GM12864 (cell line): ENCODE results near the gene PLVAP.
"Not testable (repeated sequence)": the region's sequence is repeated elsewhere in the genome, so short reads cannot be mapped to it uniquely, and the experiment has no call there.

ENCODE experiments used
- DNase-seq: peaks from one replicate; pipeline ENCODE4 v3.0.0-alpha.2; 2011; ENCODE audit warnings: low read depth
- H3K4me3 ChIP-seq: 2 replicates; pipeline ENCODE4 v1.5.1; 2011; ENCODE audit warnings: mild to moderate bottlenecking, low read depth, low read length, control low read depth
- TF ChIP-seq, protein P1 (sequence below): IDR thresholded peaks from 2 replicates; pipeline ENCODE4 v1.5.1; 2011; ENCODE audit warnings: low read depth, mild to moderate bottlenecking, moderate library complexity, low read length, control low read depth, inconsistent platforms; ENCODE audit errors: missing control alignments

PLVAP gene

DNA sequence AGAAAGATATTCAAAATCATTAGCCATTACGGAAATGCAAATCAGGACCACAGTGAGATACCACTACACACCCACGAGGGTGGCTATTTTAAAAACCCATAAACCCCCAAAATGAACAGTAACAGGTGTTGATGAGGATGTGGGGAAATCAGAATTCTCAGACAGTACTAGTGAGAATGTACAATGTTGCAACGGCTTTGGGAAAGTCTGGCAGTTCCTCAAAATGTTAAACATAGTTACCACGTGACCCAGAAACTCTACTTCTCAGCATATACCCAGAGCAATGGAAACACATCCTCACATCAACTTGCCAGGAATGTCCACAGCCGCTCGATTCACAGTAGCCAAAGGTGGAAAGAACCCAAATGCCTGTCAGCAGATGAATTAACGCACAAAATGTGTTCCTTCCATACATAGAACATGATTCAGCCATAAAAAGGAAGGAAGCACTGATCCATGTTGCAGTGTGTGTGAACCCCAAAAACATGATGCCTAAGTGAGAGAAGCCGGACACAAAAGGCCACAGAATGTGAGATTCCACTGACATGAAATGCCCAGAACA lies 7.0 kb downstream of the PLVAP start:
- peak; percentile 84 for DNase-seq
- peak overlapping the region; percentile 12; the same call in 1 of the 2 replicates for H3K4me3 ChIP-seq
- TF ChIP-seq, protein P1, sequence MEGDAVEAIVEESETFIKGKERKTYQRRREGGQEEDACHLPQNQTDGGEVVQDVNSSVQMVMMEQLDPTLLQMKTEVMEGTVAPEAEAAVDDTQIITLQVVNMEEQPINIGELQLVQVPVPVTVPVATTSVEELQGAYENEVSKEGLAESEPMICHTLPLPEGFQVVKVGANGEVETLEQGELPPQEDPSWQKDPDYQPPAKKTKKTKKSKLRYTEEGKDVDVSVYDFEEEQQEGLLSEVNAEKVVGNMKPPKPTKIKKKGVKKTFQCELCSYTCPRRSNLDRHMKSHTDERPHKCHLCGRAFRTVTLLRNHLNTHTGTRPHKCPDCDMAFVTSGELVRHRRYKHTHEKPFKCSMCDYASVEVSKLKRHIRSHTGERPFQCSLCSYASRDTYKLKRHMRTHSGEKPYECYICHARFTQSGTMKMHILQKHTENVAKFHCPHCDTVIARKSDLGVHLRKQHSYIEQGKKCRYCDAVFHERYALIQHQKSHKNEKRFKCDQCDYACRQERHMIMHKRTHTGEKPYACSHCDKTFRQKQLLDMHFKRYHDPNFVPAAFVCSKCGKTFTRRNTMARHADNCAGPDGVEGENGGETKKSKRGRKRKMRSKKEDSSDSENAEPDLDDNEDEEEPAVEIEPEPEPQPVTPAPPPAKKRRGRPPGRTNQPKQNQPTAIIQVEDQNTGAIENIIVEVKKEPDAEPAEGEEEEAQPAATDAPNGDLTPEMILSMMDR = no peak

DNA sequence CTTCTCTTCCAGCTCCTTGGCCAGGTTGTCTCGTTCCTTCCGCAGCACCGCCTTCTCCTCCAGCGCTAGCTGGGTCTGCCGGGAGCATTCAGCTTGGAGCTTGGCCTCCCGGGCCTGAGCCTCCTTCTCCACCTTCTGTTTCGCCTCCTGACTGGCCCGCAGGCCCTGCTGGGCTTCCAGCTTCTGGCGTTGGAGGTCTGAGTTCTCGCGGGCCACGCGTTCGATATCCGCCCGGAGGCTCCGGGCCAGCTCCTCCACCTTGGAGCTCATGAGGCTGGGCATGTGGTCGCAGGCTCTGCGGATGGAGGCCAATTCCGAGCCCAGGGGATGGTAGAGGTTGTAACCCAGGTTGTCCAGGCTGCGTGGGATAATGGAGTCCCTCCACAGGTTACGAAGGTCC lies 11.8 kb downstream of the PLVAP start:
- no peak for DNase-seq
- TF ChIP-seq, protein P1 = no peak
- H3K4me3 ChIP-seq = no peak overlapping the region

DNA sequence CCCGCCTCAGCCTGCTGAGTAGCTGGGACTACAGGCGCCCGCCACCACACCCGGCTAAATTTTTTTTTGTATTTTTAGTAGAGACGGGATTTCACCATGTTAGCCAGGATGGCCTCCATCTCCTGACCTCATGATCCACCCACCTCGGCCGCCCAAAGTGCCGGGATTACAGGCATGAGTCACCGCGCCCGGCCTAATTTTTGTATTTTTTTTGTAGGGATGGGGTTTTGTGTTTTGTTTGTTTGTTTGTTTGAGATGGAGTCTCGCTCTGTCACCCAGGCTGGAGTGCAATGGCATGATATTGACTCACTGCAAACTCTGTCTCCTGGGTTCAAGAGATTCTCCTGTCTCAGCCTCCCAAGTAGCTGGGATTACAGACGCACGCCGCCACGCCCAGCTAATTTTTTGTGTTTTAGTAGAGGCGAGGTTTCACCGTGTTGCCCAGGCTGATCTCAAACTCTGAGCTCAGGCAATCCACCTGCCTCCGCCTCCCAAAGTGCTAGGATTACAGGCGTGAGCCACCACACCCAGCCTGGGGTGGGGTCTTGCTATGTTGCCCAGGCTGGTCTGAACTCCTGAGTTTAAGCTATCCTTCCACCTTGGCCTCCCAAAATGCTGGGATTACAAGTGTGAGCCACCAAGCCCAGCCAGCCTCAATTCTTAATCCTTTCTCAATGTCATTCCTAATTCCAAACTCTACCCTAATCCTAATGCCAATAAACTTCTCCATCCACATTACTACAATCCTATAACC lies 13.1 kb downstream of the PLVAP start:
- H3K4me3 ChIP-seq, DNase-seq: not testable (repeated sequence)

DNA sequence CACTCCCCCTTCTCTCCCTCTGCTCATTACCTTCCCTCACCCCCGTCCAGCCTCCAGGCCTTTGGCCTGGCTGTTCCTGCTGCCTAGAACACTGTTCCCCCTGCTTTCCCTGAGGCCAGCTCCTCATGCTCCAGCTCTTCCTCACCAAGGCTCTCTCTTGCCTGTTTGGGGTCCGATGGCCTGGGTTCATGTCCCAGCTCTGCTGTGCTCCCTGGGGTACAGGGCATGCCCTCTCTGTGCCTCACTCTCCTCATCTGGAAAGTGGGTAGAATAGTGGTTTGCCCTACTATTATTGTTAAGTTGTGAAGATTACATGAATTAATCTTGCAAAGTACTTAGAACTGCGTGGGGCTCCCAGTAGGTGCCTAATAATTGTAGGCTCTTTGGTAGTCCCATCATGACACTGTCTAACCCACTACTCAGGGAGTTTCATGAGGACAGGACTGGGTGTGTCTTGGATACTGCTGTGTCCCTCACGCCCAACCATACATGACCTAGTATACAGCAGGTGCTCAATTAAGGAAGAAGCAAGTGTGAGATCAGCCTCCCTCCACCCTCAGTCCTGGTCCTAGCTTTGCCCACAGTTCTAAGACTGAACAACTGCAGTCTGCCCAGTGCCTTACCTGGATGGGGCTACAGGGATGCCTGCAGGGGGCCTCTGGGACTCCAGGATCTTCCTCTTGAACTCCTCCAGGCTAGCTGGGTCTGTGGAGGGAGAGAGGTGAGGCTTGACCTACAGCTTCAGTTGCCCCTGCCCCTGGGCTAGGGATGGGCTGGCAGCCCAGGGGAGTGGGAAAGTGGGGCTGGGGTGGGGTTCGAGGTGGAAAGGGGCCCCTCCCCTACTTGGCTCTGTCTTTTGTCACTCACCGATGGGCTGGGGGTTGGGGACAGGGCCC lies 17.0 kb downstream of the PLVAP start:
- H3K4me3 ChIP-seq = no peak overlapping the region
- TF ChIP-seq, protein P1 = no peak
- no peak for DNase-seq

DNA sequence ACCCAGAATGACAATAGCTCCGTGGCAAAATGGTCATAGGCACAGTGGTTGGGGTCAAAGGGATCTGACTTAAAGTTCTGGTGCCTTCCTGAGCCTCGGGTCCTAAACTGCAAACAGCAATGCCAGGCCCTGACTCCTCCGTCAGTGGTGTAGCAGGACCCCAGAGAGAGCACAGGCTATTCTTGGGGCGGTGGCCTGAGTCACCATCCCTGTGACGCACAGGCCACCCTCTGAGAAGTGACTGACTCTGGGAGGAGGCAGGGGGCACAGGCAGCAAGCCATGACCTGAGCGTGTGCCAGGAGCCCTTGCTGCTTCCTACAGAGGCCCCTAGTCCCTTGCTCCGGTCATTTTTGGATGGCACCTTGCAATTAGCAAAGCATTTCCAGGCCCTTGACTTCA lies 18.7 kb downstream of the PLVAP start:
- DNase-seq = no peak
- TF ChIP-seq, protein P1 = no peak
- no peak overlapping the region for H3K4me3 ChIP-seq

DNA sequence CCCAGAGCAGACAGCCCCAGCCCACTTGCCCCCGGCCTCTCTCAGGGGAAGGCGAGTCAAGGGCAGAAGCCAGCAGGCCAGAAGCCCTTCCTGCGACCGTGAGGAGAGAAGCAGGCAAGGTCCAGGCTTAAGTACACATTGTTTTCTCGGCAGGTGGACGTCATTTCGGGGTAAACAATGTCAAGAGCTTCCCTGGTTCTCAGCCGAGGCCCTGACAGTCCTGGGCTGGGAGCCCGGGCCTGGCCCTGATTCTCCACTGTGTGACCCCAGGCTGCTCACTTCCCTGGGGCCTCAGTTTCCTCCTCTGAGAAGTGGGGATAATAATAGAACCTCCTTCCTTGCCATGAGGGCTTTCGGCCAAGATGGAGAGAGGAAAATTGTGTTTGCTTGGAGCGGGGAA lies 19.4 kb downstream of the PLVAP start:
- H3K4me3 ChIP-seq = no peak overlapping the region
- TF ChIP-seq, protein P1 = no peak
- no peak for DNase-seq

DNA sequence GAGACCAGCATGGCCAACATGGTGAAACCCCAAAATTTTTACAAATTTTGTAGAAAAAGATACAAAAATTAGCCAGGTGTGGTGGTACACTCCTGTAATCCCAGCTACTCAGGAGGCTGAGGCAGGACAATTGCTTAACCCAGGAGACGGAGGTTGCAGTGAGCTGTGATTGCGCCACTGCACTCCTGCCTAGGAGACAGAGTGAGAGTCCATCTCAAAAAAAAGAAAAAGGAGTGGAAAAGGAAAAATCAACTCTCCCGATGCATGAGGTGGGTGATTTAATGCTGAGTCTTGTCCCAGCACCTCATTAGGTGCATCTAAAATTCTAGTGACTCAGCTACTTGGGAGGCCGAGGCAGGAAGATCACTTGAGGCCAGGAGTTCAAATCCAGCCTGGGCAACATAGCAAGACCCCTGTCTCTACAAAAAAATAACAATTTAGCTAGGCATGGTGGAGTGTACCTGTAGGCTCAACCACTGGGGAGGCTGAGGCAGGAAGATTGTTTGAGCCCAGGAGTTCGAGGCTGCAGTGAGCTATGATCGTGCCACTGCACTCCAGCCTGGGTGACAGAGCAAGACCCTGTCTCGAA lies 20.0 kb downstream of the PLVAP start:
- TF ChIP-seq, protein P1 = no peak
- H3K4me3 ChIP-seq = no peak overlapping the region
- DNase-seq = no peak
